GM23338 (cell line): ENCODE measurements around the gene STARD4. TPM values are rescaled to one million over a fixed set of nuclear protein-coding genes. Genes with fewer than 3 reads are reported as not detected.

Source experiments
- ATAC-seq: fragments of 200-7000 bp; cut with Tn5 transposase; 3 replicates; pipeline ENCODE4 v1.9.1; 2020
- DNase-seq: peaks from one replicate; pipeline ENCODE4 v3.0.0-alpha.2; 2015; ENCODE audit warnings: low spot score
- H2AFZ ChIP-seq: fragments of 200-600 bp; sonication (generic); 2 replicates; pipeline ENCODE4 v1.8.0; 2016; ENCODE audit warnings: antibody characterized with exemption, mild to moderate bottlenecking, moderate library complexity
- H3F3A ChIP-seq: fragments of 200-600 bp; sonication (generic); replicated peaks from 2 replicates; pipeline ENCODE4 v1.8.0; 2017; ENCODE audit warnings: antibody characterized with exemption, mixed run types, low read depth
- H3K27ac ChIP-seq: fragments of 200-600 bp; sonication (generic); 2 replicates; pipeline ENCODE4 v1.6.1; 2016; ENCODE audit warnings: low read depth
- H3K27me3 ChIP-seq: fragments of 200-600 bp; sonication (generic); 2 replicates; pipeline ENCODE4 v1.8.0; 2016; ENCODE audit warnings: mild to moderate bottlenecking, mixed run types, moderate library complexity; ENCODE audit not compliant: insufficient read depth
- H3K36me3 ChIP-seq: fragments of 200-600 bp; sonication (generic); 2 replicates; pipeline ENCODE4 v1.8.0; 2016; ENCODE audit warnings: mild to moderate bottlenecking; ENCODE audit not compliant: insufficient read depth
- H3K4me1 ChIP-seq: fragments of 200-600 bp; sonication (generic); 2 replicates; pipeline ENCODE4 v1.8.0; 2016; ENCODE audit warnings: mild to moderate bottlenecking, moderate library complexity; ENCODE audit not compliant: insufficient read depth
- H3K4me2 ChIP-seq: fragments of 200-600 bp; sonication (generic); 2 replicates; pipeline ENCODE4 v1.7.1; 2017; ENCODE audit warnings: mixed run types
- H3K4me3 ChIP-seq: fragments of 200-600 bp; sonication (generic); 2 replicates; pipeline ENCODE4 v1.6.1; 2016; ENCODE audit warnings: mixed run types
- H3K79me2 ChIP-seq: fragments of 200-600 bp; sonication (generic); replicated peaks from 2 replicates; pipeline ENCODE4 v1.8.0; 2017; ENCODE audit warnings: mild to moderate bottlenecking; ENCODE audit not compliant: insufficient read depth
- H3K9me2 ChIP-seq: fragments of 200-600 bp; sonication (generic); 2 replicates; pipeline ENCODE4 v1.8.0; 2017; ENCODE audit not compliant: insufficient read depth
- H4K20me1 ChIP-seq: fragments of 200-600 bp; sonication (generic); replicated peaks from 2 replicates; pipeline ENCODE4 v1.8.0; 2017; ENCODE audit warnings: mild to moderate bottlenecking; ENCODE audit not compliant: insufficient read depth
- H3K27ac Mint-ChIP-seq: 2 replicates; pipeline ENCODE4 v1.8.0; 2020; ENCODE audit warnings: inconsistent platforms, mild to moderate bottlenecking, moderate library complexity, mixed read lengths
- H3K27me3 Mint-ChIP-seq: 3 replicates; pipeline ENCODE4 v1.8.0; 2022; ENCODE audit warnings: low read depth, mild to moderate bottlenecking, moderate library complexity, mixed read lengths, inconsistent platforms; ENCODE audit not compliant: insufficient read depth, poor library complexity
- H3K36me3 Mint-ChIP-seq: 3 replicates; pipeline ENCODE4 v1.8.0; 2021; ENCODE audit warnings: low read depth, mild to moderate bottlenecking, inconsistent platforms, moderate library complexity, mixed read lengths
- H3K4me1 Mint-ChIP-seq: 3 replicates; pipeline ENCODE4 v1.8.0; 2020; ENCODE audit warnings: mild to moderate bottlenecking, inconsistent platforms, mixed read lengths
- H3K4me3 Mint-ChIP-seq: 3 replicates; pipeline ENCODE4 v1.8.0; 2021; ENCODE audit warnings: moderate library complexity, mild to moderate bottlenecking, inconsistent platforms, mixed read lengths
- H3K9me3 Mint-ChIP-seq: 3 replicates; pipeline ENCODE4 v1.8.0; 2020; ENCODE audit warnings: moderate library complexity, mild to moderate bottlenecking, inconsistent platforms, mixed read lengths
- CREB1 ChIP-seq: fragments of 250-450 bp; sonication (Bioruptor Pico); IDR thresholded peaks from 2 replicates; pipeline ENCODE4 v1.5.0; 2020; ENCODE audit warnings: low read depth, mild to moderate bottlenecking, moderate library complexity
- CTCF ChIP-seq, 2 experiments: fragments of 200-600 bp in 1 of 2; sonication (generic) in 1 of 2; conservative IDR thresholded peaks; 2 replicates each; pipeline versions ENCODE4 v1.5.1 to v1.6.1; 2016 to 2017; ENCODE audit warnings: antibody characterized with exemption in 2 of 2, low read depth in 2 of 2, mild to moderate bottlenecking in 2 of 2, moderate library complexity in 1 of 2
- EZH2 ChIP-seq: fragments of 200-600 bp; sonication (generic); IDR thresholded peaks from one replicate; pipeline ENCODE4 v1.8.0; 2017; ENCODE audit warnings: antibody characterized with exemption, mild to moderate bottlenecking, low read depth; ENCODE audit not compliant: unreplicated experiment
- EZH2phosphoT487 ChIP-seq: fragments of 200-600 bp; sonication (generic); IDR thresholded peaks from one replicate; pipeline ENCODE4 v1.8.1; 2018; ENCODE audit warnings: antibody characterized with exemption; ENCODE audit not compliant: unreplicated experiment
- JUNB ChIP-seq: IDR thresholded peaks from one replicate; pipeline ENCODE4 v1.6.1; 2016; ENCODE audit warnings: antibody characterized with exemption; ENCODE audit not compliant: unreplicated experiment
- POLR2AphosphoS5 ChIP-seq: IDR thresholded peaks from 2 replicates; pipeline ENCODE4 v1.6.1; 2016; ENCODE audit warnings: antibody characterized with exemption, low read depth
- ZNF114 ChIP-seq: fragments of 250-450 bp; sonication (Bioruptor Pico); IDR thresholded peaks from 2 replicates; pipeline ENCODE4 v1.5.0; 2020; ENCODE audit warnings: mild to moderate bottlenecking, moderate library complexity
- ZNF331 ChIP-seq: fragments of 250-450 bp; sonication (Bioruptor Pico); IDR thresholded peaks from 2 replicates; pipeline ENCODE4 v1.5.0; 2020; ENCODE audit warnings: low read depth, mild to moderate bottlenecking, moderate library complexity
- polyA plus RNA-seq: library from polyadenylated mRNA; unstranded; fragments of >200 nt; fragmentation: Nextera tagmentation; extraction: Ambion mirVana; gene quantifications from 2 replicates; pipeline ENCODE4 v1.2.1, GENCODE V29; 2016
- total RNA-seq: library from RNA; depleted of rRNA; stranded (reverse); fragments of >200 nt; shearing (Covaris generic); gene quantifications from 2 replicates; pipeline ENCODE4 v1.2.3, GENCODE V29; 2014
- TF ChIP-seq, protein P1 (sequence below): IDR thresholded peaks from one replicate; pipeline ENCODE4 v1.6.1; 2018; ENCODE audit warnings: antibody characterized with exemption; ENCODE audit not compliant: unreplicated experiment
- TF ChIP-seq, protein P2 (sequence below): IDR thresholded peaks from 2 replicates; pipeline ENCODE4 v1.6.1; 2016; ENCODE audit warnings: antibody characterized with exemption

The STARD4 gene
- total and polyA plus RNA-seq, 2 experiments from 2014 or later, result 25.0 to 92.0 TPM

DNA sequence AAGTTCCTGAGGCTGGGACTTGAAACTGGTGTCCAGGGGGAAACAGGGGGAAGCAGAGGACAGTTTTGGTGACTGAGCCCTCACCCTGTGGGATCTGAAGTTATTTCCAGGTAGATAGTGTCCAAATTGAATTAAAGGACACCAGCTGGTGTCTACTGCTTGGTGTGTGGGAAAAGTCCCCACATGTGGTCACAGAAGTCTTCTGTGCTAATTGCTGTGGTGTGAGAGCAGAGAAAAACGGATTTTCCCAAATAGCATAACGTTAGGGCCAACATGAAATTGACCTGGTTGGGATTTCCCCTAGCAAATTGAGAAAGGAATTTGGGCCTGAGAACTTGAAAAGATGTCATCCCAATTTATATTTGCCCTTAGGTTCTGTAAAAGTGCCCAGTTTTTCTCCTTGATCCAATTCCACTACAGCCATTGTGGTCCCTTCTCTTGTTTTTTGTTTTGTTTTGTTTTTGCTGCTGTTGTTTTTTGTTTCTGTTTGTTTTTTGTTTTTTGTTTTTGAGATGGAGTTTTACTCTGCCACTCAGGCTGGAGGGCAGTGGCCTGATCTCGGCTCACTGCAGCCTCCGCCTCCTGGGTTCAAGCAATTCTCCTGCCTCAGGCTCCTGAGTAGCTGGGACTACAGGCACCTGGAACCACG lies 5.6 kb upstream of the STARD4 start:
- DNase-seq, result no peak
- no peaks in the 10 kb centered on the region for H3K9me3 Mint-ChIP-seq
- H3F3A ChIP-seq, result no peaks in the 10 kb centered on the region
- H3K4me1 Mint-ChIP-seq, result peaks cover 18% of the 10 kb centered on the region; the same call in 2 of the 3 replicates
- H3K27me3 Mint-ChIP-seq, result peaks cover 5% of the 10 kb centered on the region
- no peaks in the 10 kb centered on the region for H4K20me1 ChIP-seq
- no peaks in the 10 kb centered on the region for H3K79me2 ChIP-seq
- no peak overlapping the region for H3K4me3 ChIP-seq
- no peak overlapping the region for H2AFZ ChIP-seq
- H3K27ac ChIP-seq, result no peak overlapping the region
- H3K4me3 Mint-ChIP-seq, result no peak overlapping the region
- peaks cover 3% of the 10 kb centered on the region; the same call in 1 of the 2 replicates for H3K9me2 ChIP-seq
- no peak overlapping the region for H3K4me2 ChIP-seq
- H3K27me3 ChIP-seq, result no peaks in the 10 kb centered on the region
- TF ChIP-seq POLR2AphosphoS5, result no peak
- TF ChIP-seq ZNF331 (CRISPR knock-in tag), result no peak
- TF ChIP-seq CTCF (conservative IDR thresholded peaks at IDR 0.05; ENCODE audit: low read depth in 2 of 2), result no peak
- no peak for TF ChIP-seq JUNB
- no peak for TF ChIP-seq EZH2
- H3K27ac Mint-ChIP-seq, result no peak overlapping the region
- no peaks in the 10 kb centered on the region for H3K36me3 ChIP-seq
- ATAC-seq, result no peak
- H3K4me1 ChIP-seq, result peaks cover 13% of the 10 kb centered on the region
- no peaks in the 10 kb centered on the region for H3K36me3 Mint-ChIP-seq

GRCh38 chr5:111514087-111514486 lies 1.8 kb upstream of the STARD4 start:
- no peaks in the 10 kb centered on the region for H3F3A ChIP-seq
- Mint-ChIP-seq H3K36me3 (no peaks in the 10 kb centered on the region), H3K4me3 (0 out of 3 replicates have a peak overlapping the region, but pooled peaks have one; percentile 1), H3K27ac (no peak overlapping the region), H3K4me1 (peaks cover 32% of the 10 kb centered on the region), H3K9me3 (no peaks in the 10 kb centered on the region), H3K27me3 (peaks cover 5% of the 10 kb centered on the region)
- no peak overlapping the region for H3K4me3 ChIP-seq
- DNase-seq (no peak), ATAC-seq (no peak)
- H3K4me1 ChIP-seq, result peaks cover 31% of the 10 kb centered on the region
- peaks cover 3% of the 10 kb centered on the region; the same call in 1 of the 2 replicates for H3K9me2 ChIP-seq
- H3K36me3 ChIP-seq, result no peaks in the 10 kb centered on the region
- H3K79me2 ChIP-seq, result peaks cover 29% of the 10 kb centered on the region
- H3K27ac ChIP-seq, result peak overlapping the region; percentile 90; the same call in 1 of the 2 replicates
- 0 out of 2 replicates have a peak, but pooled peaks cover 5% of the 10 kb centered on the region for H4K20me1 ChIP-seq
- H3K4me2 ChIP-seq, result 0 out of 2 replicates have a peak overlapping the region, but pooled peaks have one; percentile 36
- H2AFZ ChIP-seq, result peak overlapping the region; percentile 38; the same call in 1 of the 2 replicates
- no peaks in the 10 kb centered on the region for H3K27me3 ChIP-seq
- TF ChIP-seq JUNB (no peak), CREB1 (no peak), EZH2phosphoT487 (no peak), POLR2AphosphoS5 (no peak), ZNF114 (CRISPR knock-in tag) (no peak)
- TF ChIP-seq, protein P1, sequence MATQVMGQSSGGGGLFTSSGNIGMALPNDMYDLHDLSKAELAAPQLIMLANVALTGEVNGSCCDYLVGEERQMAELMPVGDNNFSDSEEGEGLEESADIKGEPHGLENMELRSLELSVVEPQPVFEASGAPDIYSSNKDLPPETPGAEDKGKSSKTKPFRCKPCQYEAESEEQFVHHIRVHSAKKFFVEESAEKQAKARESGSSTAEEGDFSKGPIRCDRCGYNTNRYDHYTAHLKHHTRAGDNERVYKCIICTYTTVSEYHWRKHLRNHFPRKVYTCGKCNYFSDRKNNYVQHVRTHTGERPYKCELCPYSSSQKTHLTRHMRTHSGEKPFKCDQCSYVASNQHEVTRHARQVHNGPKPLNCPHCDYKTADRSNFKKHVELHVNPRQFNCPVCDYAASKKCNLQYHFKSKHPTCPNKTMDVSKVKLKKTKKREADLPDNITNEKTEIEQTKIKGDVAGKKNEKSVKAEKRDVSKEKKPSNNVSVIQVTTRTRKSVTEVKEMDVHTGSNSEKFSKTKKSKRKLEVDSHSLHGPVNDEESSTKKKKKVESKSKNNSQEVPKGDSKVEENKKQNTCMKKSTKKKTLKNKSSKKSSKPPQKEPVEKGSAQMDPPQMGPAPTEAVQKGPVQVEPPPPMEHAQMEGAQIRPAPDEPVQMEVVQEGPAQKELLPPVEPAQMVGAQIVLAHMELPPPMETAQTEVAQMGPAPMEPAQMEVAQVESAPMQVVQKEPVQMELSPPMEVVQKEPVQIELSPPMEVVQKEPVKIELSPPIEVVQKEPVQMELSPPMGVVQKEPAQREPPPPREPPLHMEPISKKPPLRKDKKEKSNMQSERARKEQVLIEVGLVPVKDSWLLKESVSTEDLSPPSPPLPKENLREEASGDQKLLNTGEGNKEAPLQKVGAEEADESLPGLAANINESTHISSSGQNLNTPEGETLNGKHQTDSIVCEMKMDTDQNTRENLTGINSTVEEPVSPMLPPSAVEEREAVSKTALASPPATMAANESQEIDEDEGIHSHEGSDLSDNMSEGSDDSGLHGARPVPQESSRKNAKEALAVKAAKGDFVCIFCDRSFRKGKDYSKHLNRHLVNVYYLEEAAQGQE, result no peak
- TF ChIP-seq, protein P2, sequence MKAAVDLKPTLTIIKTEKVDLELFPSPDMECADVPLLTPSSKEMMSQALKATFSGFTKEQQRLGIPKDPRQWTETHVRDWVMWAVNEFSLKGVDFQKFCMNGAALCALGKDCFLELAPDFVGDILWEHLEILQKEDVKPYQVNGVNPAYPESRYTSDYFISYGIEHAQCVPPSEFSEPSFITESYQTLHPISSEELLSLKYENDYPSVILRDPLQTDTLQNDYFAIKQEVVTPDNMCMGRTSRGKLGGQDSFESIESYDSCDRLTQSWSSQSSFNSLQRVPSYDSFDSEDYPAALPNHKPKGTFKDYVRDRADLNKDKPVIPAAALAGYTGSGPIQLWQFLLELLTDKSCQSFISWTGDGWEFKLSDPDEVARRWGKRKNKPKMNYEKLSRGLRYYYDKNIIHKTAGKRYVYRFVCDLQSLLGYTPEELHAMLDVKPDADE, result no peak
